SK-N-SH (cell line): Measurements from ENCODE around the gene RABGAP1L. TPM values are rescaled to one million over a fixed set of nuclear protein-coding genes. Genes with fewer than 3 reads are reported as not detected.

Experiments
- CTCF ChIA-PET: fragments of 300-600, 350-600 bp; formaldehyde crosslinking; extraction: SDS; loops from one replicate; lab custom pipeline; 2021; lab: Yijun Ruan, JAX
- POLR2A ChIA-PET: fragments of 350-600 bp; sonication (Branson Sonifier 250); formaldehyde crosslinking; extraction: SDS; loops from one replicate; lab custom pipeline; 2020; ENCODE audit warnings: antibody characterized with exemption, inconsistent platforms; lab: Yijun Ruan, JAX
- DNase-seq: peaks from one replicate; pipeline ENCODE4 v3.0.0; 2012
- H2AFZ ChIP-seq: fragments of 200-600 bp; sonication (generic); 2 replicates; pipeline ENCODE4 v1.8.1; 2016; ENCODE audit warnings: antibody characterized with exemption, mild to moderate bottlenecking, low read depth
- H3F3A ChIP-seq: fragments of 200-600 bp; sonication (generic); replicated peaks from 2 replicates; pipeline ENCODE3; 2016; ENCODE audit warnings: antibody characterized with exemption, mild to moderate bottlenecking; ENCODE audit not compliant: insufficient read depth
- H3K27ac ChIP-seq, 2 experiments: fragments of 200-500 bp in 1 of 2; fragments of 200-600 bp in 1 of 2; sonication (Bioruptor generic) in 1 of 2; sonication (generic), shearing (Covaris generic) in 1 of 2; 2 replicates each; pipeline versions ENCODE4 v1.5.1 to v1.6.1; 2014 to 2016; ENCODE audit warnings: low read depth in 2 of 2, inconsistent platforms in 1 of 2, low read length in 1 of 2, mild to moderate bottlenecking in 1 of 2, mixed read lengths in 1 of 2
- H3K27me3 ChIP-seq: fragments of 200-600 bp; sonication (generic), shearing (Covaris generic); 2 replicates; pipeline ENCODE4 v1.6.1; 2016; ENCODE audit warnings: mixed run types; ENCODE audit not compliant: insufficient read depth
- H3K36me3 ChIP-seq, 2 experiments: fragments of 200-500 bp in 1 of 2; fragments of 200-600 bp in 1 of 2; sonication (Bioruptor generic) in 1 of 2; sonication (generic) in 1 of 2; replicated peaks in 1 of 2; 2 replicates each; pipeline versions ENCODE3 to v1.5.1; 2014 to 2016; ENCODE audit warnings: low read length in 1 of 2, mild to moderate bottlenecking in 1 of 2; ENCODE audit not compliant: insufficient read depth in 2 of 2, control insufficient read depth in 1 of 2
- H3K4me1 ChIP-seq, 2 experiments: fragments of 200-500 bp in 1 of 2; fragments of 200-600 bp in 1 of 2; sonication (Bioruptor generic) in 1 of 2; sonication (generic), shearing (Covaris generic) in 1 of 2; 2 replicates each; pipeline versions ENCODE4 v1.5.1 to v1.6.1; 2014 to 2016; ENCODE audit warnings: low read depth in 1 of 2, low read length in 1 of 2, mixed run types in 1 of 2; ENCODE audit not compliant: insufficient read depth in 2 of 2, control insufficient read depth in 1 of 2
- H3K4me2 ChIP-seq: fragments of 200-600 bp; sonication (generic), shearing (Covaris generic); 2 replicates; pipeline ENCODE4 v1.6.1; 2017; ENCODE audit warnings: mixed run types
- H3K4me3 ChIP-seq, 2 experiments: fragments of 200-500 bp in 1 of 2; fragments of 200-600 bp in 1 of 2; sonication (Bioruptor generic) in 1 of 2; sonication (generic), shearing (Covaris generic) in 1 of 2; 2 replicates each; pipeline versions ENCODE4 v1.5.1 to v1.8.1; 2014 to 2016; ENCODE audit warnings: low read depth in 2 of 2, inconsistent platforms in 1 of 2, low read length in 1 of 2, mild to moderate bottlenecking in 1 of 2, mixed read lengths in 1 of 2, moderate library complexity in 1 of 2
- H3K79me2 ChIP-seq: fragments of 200-600 bp; sonication (generic); 2 replicates; pipeline ENCODE4 v1.8.1; 2017; ENCODE audit warnings: mild to moderate bottlenecking; ENCODE audit not compliant: insufficient read depth
- H3K9ac ChIP-seq: fragments of 200-600 bp; sonication (generic); 2 replicates; pipeline ENCODE4 v1.6.1; 2017; ENCODE audit warnings: mixed run types
- H3K9me2 ChIP-seq: fragments of 200-600 bp; sonication (generic); 2 replicates; pipeline ENCODE4 v1.6.1; 2017; ENCODE audit warnings: mixed run types
- H3K9me3 ChIP-seq: fragments of 200-600 bp; sonication (generic); 2 replicates; pipeline ENCODE4 v1.6.1; 2017; ENCODE audit warnings: mixed run types, mild to moderate bottlenecking, moderate library complexity
- H4K20me1 ChIP-seq: fragments of 200-600 bp; sonication (generic); 2 replicates; pipeline ENCODE4 v1.6.1; 2017; ENCODE audit warnings: mild to moderate bottlenecking, mixed run types; ENCODE audit not compliant: insufficient read depth
- CHD2 ChIP-seq: fragments of 150-350 bp; IDR thresholded peaks from 2 replicates; pipeline ENCODE4 v1.6.1; 2018; ENCODE audit warnings: low read length; ENCODE audit not compliant: partially characterized antibody
- GATA2 ChIP-seq: sonication (generic); formaldehyde crosslinking; IDR thresholded peaks from 2 replicates; pipeline ENCODE4 v1.5.0; 2020; ENCODE audit warnings: mild to moderate bottlenecking, missing genetic modification reagents
- MEF2A ChIP-seq: IDR thresholded peaks from 2 replicates; pipeline ENCODE4 v1.4.0; 2012; ENCODE audit warnings: low read depth, borderline replicate concordance
- MXI1 ChIP-seq: IDR thresholded peaks from 2 replicates; pipeline ENCODE4 v1.6.1; 2012; ENCODE audit warnings: mild to moderate bottlenecking, low read depth, low read length, improper control_type of control experiment
- RFX5 ChIP-seq: IDR thresholded peaks from 2 replicates; pipeline ENCODE4 v1.6.1; 2012; ENCODE audit warnings: mild to moderate bottlenecking, improper control_type of control experiment, low read length
- TAF1 ChIP-seq: IDR thresholded peaks from 2 replicates; pipeline ENCODE4 v1.6.1; 2012; ENCODE audit warnings: low read depth, mild to moderate bottlenecking, low read length, moderate library complexity, borderline replicate concordance
- USF2 ChIP-seq: fragments of 150-350 bp; IDR thresholded peaks from 2 replicates; pipeline ENCODE4 v1.6.1; 2017; ENCODE audit warnings: antibody characterized with exemption, low read length, low read depth, borderline replicate concordance
- WGBS: methylation state at CpG from one replicate; pipeline ENCODE4 v1.1.6; 2017; ENCODE audit warnings: low lambda C conversion rate; 5-methylcytosine and 5-hydroxymethylcytosine counted together
- polyA plus RNA-seq, 3 experiments: library from polyadenylated mRNA; depleted of rRNA; stranded (reverse); fragments of >200 nt; gene quantifications; 2 replicates each; pipeline ENCODE4 v1.2.3, GENCODE V29; 2012
- TF ChIP-seq, protein P1 (sequence below): IDR thresholded peaks from 2 replicates; pipeline ENCODE4 v1.4.0; 2012; ENCODE audit warnings: low read depth
- TF ChIP-seq, protein P2 (sequence below): fragments of 200-600 bp; sonication (generic); IDR thresholded peaks from 2 replicates; pipeline ENCODE4 v1.6.1; 2017; ENCODE audit warnings: antibody characterized with exemption, mild to moderate bottlenecking, moderate library complexity
- TF ChIP-seq, protein P3 (sequence below): IDR thresholded peaks from 2 replicates; pipeline ENCODE4 v1.4.0; 2012; ENCODE audit warnings: low read depth, borderline replicate concordance

Gene RABGAP1L
- polyA plus RNA-seq, 1 of the 3 experiments (the other 2 are of a cell fraction) = 7.2 TPM

DNA sequence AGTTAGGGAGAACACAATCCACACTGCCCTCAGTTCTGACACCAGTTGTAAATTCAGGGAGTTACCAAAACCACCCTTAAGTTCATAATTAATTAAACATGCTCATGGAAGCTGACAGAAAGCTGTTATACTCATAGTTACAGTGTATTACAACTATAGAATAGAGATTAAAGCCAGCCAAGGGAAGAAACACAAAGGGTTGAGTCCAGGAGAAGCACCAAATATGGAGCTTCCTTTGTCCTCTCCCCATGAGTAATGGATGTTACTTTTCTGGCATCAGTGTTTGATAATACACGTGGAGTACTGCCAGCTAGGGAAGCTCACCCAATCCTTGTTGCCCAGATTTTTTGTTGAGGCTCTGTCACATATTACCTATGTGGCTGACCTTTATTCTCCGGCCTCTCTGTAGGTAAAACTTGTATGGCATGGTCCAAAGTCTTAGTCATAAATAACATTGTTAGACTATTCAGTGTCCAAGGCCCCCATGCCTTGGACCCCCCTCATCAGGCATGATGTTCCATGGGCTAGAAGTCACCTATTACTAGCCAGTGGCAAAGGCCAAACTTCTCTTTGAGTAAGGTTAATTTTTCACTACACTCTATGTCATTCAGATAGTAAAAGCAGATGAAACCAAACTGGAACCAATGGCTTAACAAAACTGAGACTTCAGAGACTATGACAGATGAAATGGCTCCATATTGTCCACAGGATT, 464.2 kb downstream of the RABGAP1L start (continued):
- TF ChIP-seq, protein P1, sequence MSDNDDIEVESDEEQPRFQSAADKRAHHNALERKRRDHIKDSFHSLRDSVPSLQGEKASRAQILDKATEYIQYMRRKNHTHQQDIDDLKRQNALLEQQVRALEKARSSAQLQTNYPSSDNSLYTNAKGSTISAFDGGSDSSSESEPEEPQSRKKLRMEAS = no peak
- TF ChIP-seq GATA2 (CRISPR knock-in tag) (no peak), MXI1 (no peak), CHD2 (no peak), RFX5 (no peak)

DNA sequence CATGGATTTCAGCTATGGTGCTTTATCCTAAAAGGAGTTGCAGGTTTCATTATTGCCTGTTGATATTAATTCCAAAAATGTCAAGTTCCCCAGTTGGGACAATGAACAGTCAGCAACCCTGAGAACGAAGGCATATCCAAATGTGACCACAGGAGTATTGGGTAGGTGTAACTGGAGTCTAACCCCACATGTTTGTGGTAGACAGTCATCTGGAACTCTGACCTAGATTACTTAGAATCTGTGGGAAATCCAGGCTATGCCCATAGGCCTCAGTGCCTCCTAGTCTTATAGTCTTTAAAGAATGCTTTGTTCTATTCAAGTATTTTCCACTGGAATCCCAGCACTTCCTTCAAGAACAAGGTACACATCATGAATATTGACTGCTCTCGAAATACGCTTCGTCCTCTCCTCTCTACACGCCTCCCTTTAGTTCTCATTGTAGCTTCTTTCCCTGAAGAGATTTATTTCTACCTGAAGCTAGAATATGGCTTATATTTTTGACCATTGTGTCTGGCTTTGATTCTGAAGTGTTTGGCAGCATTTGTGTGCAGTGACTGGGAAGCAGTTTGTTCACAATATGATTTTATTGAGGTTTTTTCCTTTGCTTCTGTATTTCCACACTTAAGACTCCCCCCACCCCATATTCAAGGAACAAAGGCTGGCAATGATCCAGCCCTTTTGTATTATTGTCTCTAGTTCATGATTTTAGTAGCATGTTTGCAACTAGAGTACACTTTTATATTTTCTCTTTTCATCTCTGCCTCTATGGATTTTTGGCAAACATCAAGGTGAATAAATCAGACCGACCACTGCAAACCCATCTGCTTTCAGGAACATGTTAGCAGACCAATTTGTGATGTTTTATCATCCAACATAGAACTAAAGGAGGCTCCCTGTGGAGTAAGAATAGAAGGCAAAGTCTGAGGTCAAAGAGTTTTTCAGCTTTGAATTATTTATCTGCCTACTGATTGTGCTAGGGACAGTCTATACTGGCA, 467.0 kb downstream of the RABGAP1L start:
- H2AFZ ChIP-seq = no peak overlapping the region
- no peaks in the 10 kb centered on the region for H3K36me3 ChIP-seq
- H3K27ac ChIP-seq = no peak overlapping the region
- no peaks in the 10 kb centered on the region for H3F3A ChIP-seq
- no peaks in the 10 kb centered on the region for H3K9me2 ChIP-seq
- TF ChIP-seq MEF2A (no peak), TAF1 (no peak), RFX5 (no peak), MXI1 (no peak), USF2 (no peak)
- TF ChIP-seq, protein P2, sequence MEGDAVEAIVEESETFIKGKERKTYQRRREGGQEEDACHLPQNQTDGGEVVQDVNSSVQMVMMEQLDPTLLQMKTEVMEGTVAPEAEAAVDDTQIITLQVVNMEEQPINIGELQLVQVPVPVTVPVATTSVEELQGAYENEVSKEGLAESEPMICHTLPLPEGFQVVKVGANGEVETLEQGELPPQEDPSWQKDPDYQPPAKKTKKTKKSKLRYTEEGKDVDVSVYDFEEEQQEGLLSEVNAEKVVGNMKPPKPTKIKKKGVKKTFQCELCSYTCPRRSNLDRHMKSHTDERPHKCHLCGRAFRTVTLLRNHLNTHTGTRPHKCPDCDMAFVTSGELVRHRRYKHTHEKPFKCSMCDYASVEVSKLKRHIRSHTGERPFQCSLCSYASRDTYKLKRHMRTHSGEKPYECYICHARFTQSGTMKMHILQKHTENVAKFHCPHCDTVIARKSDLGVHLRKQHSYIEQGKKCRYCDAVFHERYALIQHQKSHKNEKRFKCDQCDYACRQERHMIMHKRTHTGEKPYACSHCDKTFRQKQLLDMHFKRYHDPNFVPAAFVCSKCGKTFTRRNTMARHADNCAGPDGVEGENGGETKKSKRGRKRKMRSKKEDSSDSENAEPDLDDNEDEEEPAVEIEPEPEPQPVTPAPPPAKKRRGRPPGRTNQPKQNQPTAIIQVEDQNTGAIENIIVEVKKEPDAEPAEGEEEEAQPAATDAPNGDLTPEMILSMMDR = no peak
- TF ChIP-seq, protein P3, sequence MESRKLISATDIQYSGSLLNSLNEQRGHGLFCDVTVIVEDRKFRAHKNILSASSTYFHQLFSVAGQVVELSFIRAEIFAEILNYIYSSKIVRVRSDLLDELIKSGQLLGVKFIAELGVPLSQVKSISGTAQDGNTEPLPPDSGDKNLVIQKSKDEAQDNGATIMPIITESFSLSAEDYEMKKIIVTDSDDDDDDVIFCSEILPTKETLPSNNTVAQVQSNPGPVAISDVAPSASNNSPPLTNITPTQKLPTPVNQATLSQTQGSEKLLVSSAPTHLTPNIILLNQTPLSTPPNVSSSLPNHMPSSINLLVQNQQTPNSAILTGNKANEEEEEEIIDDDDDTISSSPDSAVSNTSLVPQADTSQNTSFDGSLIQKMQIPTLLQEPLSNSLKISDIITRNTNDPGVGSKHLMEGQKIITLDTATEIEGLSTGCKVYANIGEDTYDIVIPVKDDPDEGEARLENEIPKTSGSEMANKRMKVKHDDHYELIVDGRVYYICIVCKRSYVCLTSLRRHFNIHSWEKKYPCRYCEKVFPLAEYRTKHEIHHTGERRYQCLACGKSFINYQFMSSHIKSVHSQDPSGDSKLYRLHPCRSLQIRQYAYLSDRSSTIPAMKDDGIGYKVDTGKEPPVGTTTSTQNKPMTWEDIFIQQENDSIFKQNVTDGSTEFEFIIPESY = no peak
- H3K79me2 ChIP-seq = no peaks in the 10 kb centered on the region
- POLR2A ChIA-PET = no interaction called here
- no peaks in the 10 kb centered on the region for H4K20me1 ChIP-seq
- no peaks in the 10 kb centered on the region for H3K4me1 ChIP-seq
- DNase-seq = no peak
- H3K9ac ChIP-seq = no peak overlapping the region
- 80% methylated on average over 6 of the region's 6 CpGs for WGBS
- H3K9me3 ChIP-seq = no peaks in the 10 kb centered on the region
- no peak overlapping the region for H3K4me3 ChIP-seq
- H3K27me3 ChIP-seq = no peaks in the 10 kb centered on the region
- H3K4me2 ChIP-seq = no peak overlapping the region
- CTCF ChIA-PET = no interaction called here
